ENCODE measurements around the gene PLXNB3. TPM values are rescaled to one million over a fixed set of nuclear protein-coding genes. Genes with fewer than 3 reads are reported as not detected.

Gene PLXNB3
- 4.4 and 4.9 TPM in 2 replicates for total RNA-seq

GRCh38 chrX:153763989-153764755, at the start of gene PLXNB3:
Gene PLXNB3 (plus strand): TSS chrX:153764249. CDS start chrX:153765536, 1,287 bp downstream.

GRCh38 chrX:153724252-153725038, 39.6 kb upstream of the PLXNB3 start, which contains the start of the genes ABCD1 and BCAP31:
Gene ABCD1 (plus strand): TSS chrX:153724856. CDS start chrX:153725267, 411 bp downstream.
Gene BCAP31 (minus strand): TSS chrX:153724387. CDS start chrX:153723244, 1,143 bp downstream.

DNA sequence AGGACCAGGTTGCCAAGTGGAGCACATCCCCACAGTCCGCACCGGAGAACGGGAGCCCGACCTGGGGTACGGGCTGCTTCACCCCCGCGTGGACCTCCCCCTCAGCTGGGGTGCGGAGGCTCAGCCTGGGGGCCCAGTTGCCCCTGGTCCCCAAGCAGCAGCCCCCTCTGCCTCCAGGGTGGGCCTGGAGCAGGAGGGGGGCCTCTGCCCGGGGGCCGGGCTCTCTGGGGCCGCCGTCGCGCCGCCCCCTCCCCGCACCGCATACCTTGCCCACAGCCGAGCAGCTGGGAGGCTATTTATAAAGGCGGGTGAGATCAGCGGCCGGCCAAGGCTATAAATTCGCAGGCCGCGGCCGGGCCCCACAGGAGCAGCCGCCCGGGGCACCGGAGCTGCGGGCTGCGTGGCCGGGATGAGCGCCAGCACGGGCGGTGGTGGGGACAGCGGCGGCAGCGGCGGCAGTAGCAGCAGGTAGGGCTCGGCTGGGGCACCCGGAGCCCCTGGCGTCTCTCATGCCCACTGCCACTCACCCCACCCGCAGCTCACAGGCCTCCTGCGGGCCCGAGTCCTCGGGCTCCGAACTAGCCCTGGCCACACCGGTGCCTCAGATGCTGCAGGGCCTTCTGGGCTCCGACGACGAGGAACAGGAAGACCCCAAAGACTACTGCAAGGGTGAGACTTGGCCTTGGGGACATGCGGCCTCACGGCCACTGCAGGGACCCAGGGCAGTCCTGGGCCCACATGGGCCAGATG, 16.8 kb downstream of the PLXNB3 start, which contains the start of gene SRPK3:
TSS of gene SRPK3 (plus strand) at position 364 of the 750 bp plus-strand sequence. CDS start at position 410, 46 bp downstream.

DNA sequence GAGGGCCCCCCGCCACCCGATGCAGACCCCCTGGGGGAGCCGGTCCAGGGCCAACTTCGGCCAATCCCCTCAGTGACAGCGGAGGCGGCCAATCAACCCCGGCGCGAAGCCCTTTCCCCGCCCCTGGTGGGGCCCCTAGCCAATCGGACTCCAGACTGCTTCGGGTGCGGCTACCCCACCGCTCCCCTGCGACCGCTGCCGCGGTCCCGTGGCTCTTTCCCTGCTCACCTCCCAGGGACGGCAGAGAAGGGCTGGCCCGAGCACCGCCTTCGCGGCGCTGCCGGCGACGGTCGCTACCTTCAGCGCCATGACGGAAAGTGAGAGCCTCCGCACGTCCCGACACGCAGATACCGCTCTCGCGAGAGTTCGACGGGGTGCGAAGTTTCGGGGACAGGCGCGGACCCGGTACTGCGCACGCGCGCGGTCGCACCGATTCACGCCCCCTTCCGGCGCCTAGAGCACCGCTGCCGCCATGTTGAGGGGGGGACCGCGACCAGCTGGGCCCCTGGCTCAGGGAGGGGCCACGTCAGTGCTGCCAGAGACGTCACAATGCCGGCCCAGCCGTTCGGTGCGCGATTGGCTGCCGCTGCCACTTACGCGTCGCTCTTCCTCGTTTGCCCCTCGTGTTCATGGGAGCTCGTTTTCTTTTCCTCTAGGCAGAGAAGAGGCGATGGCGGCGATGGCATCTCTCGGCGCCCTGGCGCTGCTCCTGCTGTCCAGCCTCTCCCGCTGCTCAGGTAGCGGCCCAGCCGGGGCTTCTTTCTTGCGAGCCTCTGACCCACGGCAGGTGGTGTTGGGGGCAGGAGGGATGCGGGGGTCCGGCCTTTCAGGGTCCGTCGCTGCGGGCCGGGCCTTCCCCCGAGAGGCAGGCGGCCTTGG, 30.2 kb downstream of the PLXNB3 start, which contains the start of the genes IDH3G and SSR4:
TSS of gene IDH3G (minus strand) at position 358 of the 879 bp plus-strand sequence. CDS start at position 309, 49 bp downstream.
TSS of gene SSR4 (plus strand) at position 651 of the 879 bp plus-strand sequence. CDS start at position 671, 20 bp downstream.

Other genes starting within 250 kb of the PLXNB3 start
- gene ATP2B3, start 246.6 kb upstream of the PLXNB3 start, total RNA-seq = not detected in 2 replicates
- 28.7 and 33.4 TPM in 2 replicates for gene CCNQ, start 165.1 kb upstream of the PLXNB3 start, total RNA-seq
- under 0.01 TPM in 1 of 2 replicates, not detected in the other for gene DUSP9, start 117.0 kb upstream of the PLXNB3 start, total RNA-seq
- not detected in 2 replicates for gene PNCK, start 90.4 kb upstream of the PLXNB3 start, total RNA-seq
- gene SLC6A8, start 76.3 kb upstream of the PLXNB3 start, total RNA-seq = 6.6 and 8.4 TPM in 2 replicates
- 119 and 149 TPM in 2 replicates for gene BCAP31, start 39.9 kb upstream of the PLXNB3 start, total RNA-seq
- gene ABCD1, start 39.4 kb upstream of the PLXNB3 start, total RNA-seq = 8.4 and 8.8 TPM in 2 replicates
- 0.39 TPM in 1 of 2 replicates, not detected in the other for gene SRPK3, start 16.8 kb downstream of the PLXNB3 start, total RNA-seq
- 50.8 and 64.3 TPM in 2 replicates for gene IDH3G, start 30.1 kb downstream of the PLXNB3 start, total RNA-seq
- 102 and 193 TPM in 2 replicates for gene SSR4, start 30.4 kb downstream of the PLXNB3 start, total RNA-seq
- gene PDZD4, start 66.3 kb downstream of the PLXNB3 start, total RNA-seq = under 0.01 and 0.20 TPM in 2 replicates
- under 0.01 and 0.39 TPM in 2 replicates for gene L1CAM, start 121.9 kb downstream of the PLXNB3 start, total RNA-seq
- not detected in 2 replicates for gene AVPR2, start 140.4 kb downstream of the PLXNB3 start, total RNA-seq
- gene ARHGAP4, start 162.0 kb downstream of the PLXNB3 start, total RNA-seq = 0.37 and 0.39 TPM in 2 replicates
- 70.4 and 74.6 TPM in 2 replicates for gene NAA10, start 170.8 kb downstream of the PLXNB3 start, total RNA-seq
- 3.7 TPM in 2 replicates for gene RENBP, start 180.4 kb downstream of the PLXNB3 start, total RNA-seq
- 26.8 and 40.7 TPM in 2 replicates for gene HCFC1, start 207.6 kb downstream of the PLXNB3 start, total RNA-seq
- 6.5 and 7.3 TPM in 2 replicates for gene TMEM187, start 208.5 kb downstream of the PLXNB3 start, total RNA-seq

Data from subcutaneous preadipocyte (primary cell).